Chondrocyte (in vitro differentiated cells): Measurements from ENCODE around the gene ATP8B4. TPM values are rescaled to one million over a fixed set of nuclear protein-coding genes. Genes with fewer than 3 reads are reported as not detected.

Experiments
- DNase-seq: peaks from one replicate; pipeline ENCODE4 v3.0.0; 2021; ENCODE audit warnings: mixed read lengths, low spot score
- H3K27ac Mint-ChIP-seq: one replicate; pipeline ENCODE4 v1.8.0; 2021; ENCODE audit warnings: mild to moderate bottlenecking, moderate library complexity, mixed read lengths; ENCODE audit not compliant: unreplicated experiment
- H3K27me3 Mint-ChIP-seq: 2 replicates; pipeline ENCODE4 v1.8.0; 2021; ENCODE audit warnings: low read depth, mixed read lengths
- H3K36me3 Mint-ChIP-seq: 2 replicates; pipeline ENCODE4 v1.8.0; 2021; ENCODE audit warnings: low read depth, mixed read lengths
- H3K4me1 Mint-ChIP-seq: 2 replicates; pipeline ENCODE4 v1.8.0; 2021; ENCODE audit warnings: low read depth, mild to moderate bottlenecking, mixed read lengths
- H3K4me3 Mint-ChIP-seq: one replicate; pipeline ENCODE4 v1.8.0; 2021; ENCODE audit warnings: mild to moderate bottlenecking, moderate library complexity, mixed read lengths; ENCODE audit not compliant: unreplicated experiment
- H3K9me3 Mint-ChIP-seq: 2 replicates; pipeline ENCODE4 v1.8.0; 2021; ENCODE audit warnings: low read depth, mixed read lengths
- total RNA-seq: library from RNA; stranded (reverse); gene quantifications from 3 replicates; pipeline ENCODE4 v1.2.1, GENCODE V29; 2021
- TF ChIP-seq, protein P1 (sequence below): fragments of 200-600 bp; sonication (generic); IDR thresholded peaks from 2 replicates; pipeline ENCODE4 v1.5.0; 2021; ENCODE audit warnings: antibody characterized with exemption, mild to moderate bottlenecking, moderate library complexity

Gene ATP8B4
- total RNA-seq, 1 donor from 2014 or later: not detected

DNA sequence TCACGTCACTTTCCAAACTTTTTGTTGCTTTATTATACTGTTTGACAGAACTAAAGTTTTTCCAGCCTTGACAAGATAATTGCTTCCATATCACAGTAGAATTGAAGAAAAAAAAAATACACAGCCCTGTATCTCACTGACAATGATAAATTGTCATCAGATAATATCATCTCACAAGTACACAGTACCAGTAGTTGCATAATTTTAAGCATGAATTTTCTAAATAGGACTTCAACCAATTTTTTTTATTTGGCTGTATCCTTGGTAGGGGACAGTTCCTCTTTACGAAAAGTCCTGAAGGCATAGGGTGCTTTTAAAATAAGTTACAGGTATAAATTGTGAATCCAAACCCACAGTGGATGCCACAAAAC, 230.7 kb downstream of the ATP8B4 start:
- H3K9me3 Mint-ChIP-seq: peaks cover 4% of the 10 kb centered on the region
- TF ChIP-seq, protein P1, sequence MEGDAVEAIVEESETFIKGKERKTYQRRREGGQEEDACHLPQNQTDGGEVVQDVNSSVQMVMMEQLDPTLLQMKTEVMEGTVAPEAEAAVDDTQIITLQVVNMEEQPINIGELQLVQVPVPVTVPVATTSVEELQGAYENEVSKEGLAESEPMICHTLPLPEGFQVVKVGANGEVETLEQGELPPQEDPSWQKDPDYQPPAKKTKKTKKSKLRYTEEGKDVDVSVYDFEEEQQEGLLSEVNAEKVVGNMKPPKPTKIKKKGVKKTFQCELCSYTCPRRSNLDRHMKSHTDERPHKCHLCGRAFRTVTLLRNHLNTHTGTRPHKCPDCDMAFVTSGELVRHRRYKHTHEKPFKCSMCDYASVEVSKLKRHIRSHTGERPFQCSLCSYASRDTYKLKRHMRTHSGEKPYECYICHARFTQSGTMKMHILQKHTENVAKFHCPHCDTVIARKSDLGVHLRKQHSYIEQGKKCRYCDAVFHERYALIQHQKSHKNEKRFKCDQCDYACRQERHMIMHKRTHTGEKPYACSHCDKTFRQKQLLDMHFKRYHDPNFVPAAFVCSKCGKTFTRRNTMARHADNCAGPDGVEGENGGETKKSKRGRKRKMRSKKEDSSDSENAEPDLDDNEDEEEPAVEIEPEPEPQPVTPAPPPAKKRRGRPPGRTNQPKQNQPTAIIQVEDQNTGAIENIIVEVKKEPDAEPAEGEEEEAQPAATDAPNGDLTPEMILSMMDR: no peak
- no peak overlapping the region for H3K27ac Mint-ChIP-seq
- H3K27me3 Mint-ChIP-seq: peaks cover 6% of the 10 kb centered on the region
- peaks cover 2% of the 10 kb centered on the region for H3K36me3 Mint-ChIP-seq
- H3K4me1 Mint-ChIP-seq: no peaks in the 10 kb centered on the region
- DNase-seq: no peak
- H3K4me3 Mint-ChIP-seq: no peak overlapping the region

DNA sequence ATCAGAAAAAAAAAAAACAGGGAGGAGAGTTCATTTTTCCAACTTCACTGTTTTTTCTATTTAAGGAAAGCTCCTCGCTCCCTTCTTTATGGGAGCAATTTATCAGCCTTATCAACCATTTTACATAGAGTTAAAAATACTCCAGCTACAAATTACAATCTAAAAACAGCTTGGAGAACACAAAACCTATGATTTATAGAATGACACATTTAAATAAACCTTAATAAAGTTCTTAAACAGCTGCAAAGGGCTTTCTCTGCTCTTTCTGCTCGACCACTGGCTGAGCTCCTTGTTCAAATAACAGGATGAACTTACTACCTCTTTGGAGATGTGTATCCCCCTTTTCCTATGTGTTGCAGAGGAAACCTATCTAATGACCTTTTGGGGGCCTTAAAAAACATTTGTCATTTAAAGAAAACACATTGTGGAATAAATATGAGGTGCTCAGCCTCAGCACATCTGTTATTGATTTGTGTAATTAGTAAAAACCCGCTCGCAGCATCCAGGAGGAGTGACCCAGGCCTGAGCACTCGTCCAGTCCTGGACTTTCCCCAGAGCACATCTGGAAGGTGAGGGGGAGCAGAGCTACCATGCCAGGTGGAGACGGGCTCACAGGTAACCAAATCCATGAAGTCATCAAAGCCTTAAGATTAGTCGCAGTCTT, 231.2 kb downstream of the ATP8B4 start:
- Mint-ChIP-seq H3K27ac (no peak overlapping the region), H3K27me3 (peaks cover 6% of the 10 kb centered on the region), H3K4me1 (no peaks in the 10 kb centered on the region), H3K4me3 (no peak overlapping the region), H3K9me3 (peaks cover 4% of the 10 kb centered on the region), H3K36me3 (peaks cover 2% of the 10 kb centered on the region)
- DNase-seq: no peak
- TF ChIP-seq, protein P1: no peak

- no peak for DNase-seq
- peaks cover 4% of the 10 kb centered on the region for H3K9me3 Mint-ChIP-seq
- H3K4me1 Mint-ChIP-seq: no peaks in the 10 kb centered on the region
- H3K36me3 Mint-ChIP-seq: peaks cover 2% of the 10 kb centered on the region
- TF ChIP-seq, protein P1: no peak
- H3K4me3 Mint-ChIP-seq: no peak overlapping the region
- peaks cover 3% of the 10 kb centered on the region for H3K27me3 Mint-ChIP-seq
- H3K27ac Mint-ChIP-seq: no peak overlapping the region
These were observed 235.9 kb downstream of the ATP8B4 start for GRCh38 chr15:49883121-49883520.

DNA sequence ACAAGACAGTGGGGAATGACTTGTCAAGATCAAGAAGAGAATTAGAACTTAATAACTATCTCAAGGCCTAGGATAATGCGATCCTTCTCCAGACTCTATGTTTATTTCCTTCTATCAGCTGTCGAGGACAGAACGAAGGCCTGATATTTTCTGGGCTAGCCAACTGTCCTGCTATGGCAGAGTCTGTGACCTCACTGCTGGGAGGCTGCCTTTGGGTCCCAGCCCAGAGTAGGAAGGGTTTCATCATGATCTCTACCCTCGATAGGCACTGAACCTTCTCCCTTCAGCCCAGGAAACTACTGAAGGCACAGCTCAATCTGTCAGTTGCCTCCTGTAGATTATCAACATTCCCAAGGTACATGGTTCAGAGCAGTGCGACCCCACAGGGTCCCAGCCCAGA, 237.2 kb downstream of the ATP8B4 start:
- Mint-ChIP-seq H3K27me3 (peaks cover 3% of the 10 kb centered on the region), H3K4me3 (no peak overlapping the region), H3K9me3 (peaks cover 4% of the 10 kb centered on the region), H3K36me3 (peaks cover 2% of the 10 kb centered on the region), H3K4me1 (no peaks in the 10 kb centered on the region), H3K27ac (no peak overlapping the region)
- TF ChIP-seq, protein P1: no peak
- DNase-seq: no peak

- H3K27me3 Mint-ChIP-seq: peaks cover 3% of the 10 kb centered on the region
- no peak for DNase-seq
- TF ChIP-seq, protein P1: no peak
- no peak overlapping the region for H3K4me3 Mint-ChIP-seq
- H3K4me1 Mint-ChIP-seq: no peaks in the 10 kb centered on the region
- no peak overlapping the region for H3K27ac Mint-ChIP-seq
- peaks cover 2% of the 10 kb centered on the region for H3K36me3 Mint-ChIP-seq
- H3K9me3 Mint-ChIP-seq: peaks cover 4% of the 10 kb centered on the region
These were observed 237.6 kb downstream of the ATP8B4 start for GRCh38 chr15:49881433-49881832.
